DND-41 (cell line): ENCODE data around the gene RGS8.

Experiments
- ATAC-seq: fragments of 200-7000 bp; cut with Tn5 transposase; 3 replicates; pipeline ENCODE4 v1.9.1; 2021; ENCODE audit warnings: low read depth; ENCODE audit not compliant: insufficient read depth
- DNase-seq: peaks from one replicate; pipeline ENCODE4 v3.0.0-alpha.2; 2020
- H2AFZ ChIP-seq: 2 replicates; pipeline ENCODE4 v1.6.0; 2012; ENCODE audit warnings: low read depth, low read length
- H3K27ac ChIP-seq: 2 replicates; pipeline ENCODE4 v1.5.1; 2012; ENCODE audit warnings: low read length, inconsistent platforms
- H3K27me3 ChIP-seq: fragments of 200-600 bp; sonication (generic); 2 replicates; pipeline ENCODE4 v1.6.0; 2012; ENCODE audit warnings: low read length, mild to moderate bottlenecking, inconsistent platforms; ENCODE audit not compliant: insufficient read depth, poor library complexity
- H3K36me3 ChIP-seq: 2 replicates; pipeline ENCODE4 v1.5.1; 2012; ENCODE audit warnings: low read length, inconsistent platforms; ENCODE audit not compliant: insufficient read depth
- H3K4me1 ChIP-seq: 2 replicates; pipeline ENCODE4 v1.5.1; 2012; ENCODE audit warnings: mild to moderate bottlenecking, low read length; ENCODE audit not compliant: insufficient read depth
- H3K4me2 ChIP-seq: 2 replicates; pipeline ENCODE4 v1.6.0; 2012; ENCODE audit warnings: mild to moderate bottlenecking, moderate library complexity, low read length, inconsistent platforms; ENCODE audit not compliant: insufficient read depth
- H3K4me3 ChIP-seq, 2 experiments: fragments of 200-600 bp in 1 of 2; shearing (Covaris generic) in 1 of 2; 2 replicates each; pipeline ENCODE4 v1.5.1; 2012 to 2016; ENCODE audit warnings: inconsistent platforms in 2 of 2, low read length in 2 of 2, mild to moderate bottlenecking in 2 of 2, low read depth in 1 of 2, moderate library complexity in 1 of 2
- H3K79me2 ChIP-seq: 2 replicates; pipeline ENCODE4 v1.6.0; 2012; ENCODE audit warnings: low read length, inconsistent platforms; ENCODE audit not compliant: insufficient read depth
- H3K9ac ChIP-seq: 2 replicates; pipeline ENCODE4 v1.6.0; 2012; ENCODE audit warnings: low read depth, mild to moderate bottlenecking, inconsistent platforms, low read length, moderate library complexity
- H3K9me3 ChIP-seq: 2 replicates; pipeline ENCODE4 v1.5.1; 2012; ENCODE audit warnings: low read length, moderate library complexity, mild to moderate bottlenecking, inconsistent platforms; ENCODE audit not compliant: insufficient read depth, severe bottlenecking
- H4K20me1 ChIP-seq: 2 replicates; pipeline ENCODE4 v1.6.0; 2012; ENCODE audit warnings: low read length; ENCODE audit not compliant: insufficient read depth
- CTCF ChIP-seq: IDR thresholded peaks from 2 replicates; pipeline ENCODE4 v1.5.1; 2012; ENCODE audit warnings: borderline replicate concordance, low read length, moderate library complexity, mild to moderate bottlenecking; ENCODE audit not compliant: poor library complexity, severe bottlenecking; ENCODE audit errors: extremely low read depth
- EZH2 ChIP-seq: IDR thresholded peaks from 3 replicates; pipeline ENCODE4 v1.6.1; 2012; ENCODE audit warnings: borderline replicate concordance, low read depth, mild to moderate bottlenecking, moderate library complexity, low read length, inconsistent platforms; ENCODE audit not compliant: severe bottlenecking

RGS8 gene

GRCh38 chr1:182649041-182649440, 35.3 kb downstream of the RGS8 start:
- TF ChIP-seq CTCF (no peak), EZH2 (no peak)
- no peak for DNase-seq

GRCh38 chr1:182646739-182647138, 37.6 kb downstream of the RGS8 start:
- Histone ChIP-seq H3K9ac (no peak overlapping the region), H4K20me1 (no peaks in the 10 kb centered on the region), H3K36me3 (no peaks in the 10 kb centered on the region), H3K4me3 (no peak overlapping the region), H3K9me3 (no peaks in the 10 kb centered on the region), H2AFZ (no peak overlapping the region), H3K27me3 (no peaks in the 10 kb centered on the region), H3K79me2 (no peaks in the 10 kb centered on the region), H3K4me2 (no peak overlapping the region), H3K27ac (no peak overlapping the region), H3K4me1 (no peaks in the 10 kb centered on the region)
- TF ChIP-seq EZH2 (no peak), CTCF (no peak)
- DNase-seq (no peak), ATAC-seq (no peak)

More at GRCh38 chr1:182649041-182649440, 35.3 kb downstream of the RGS8 start:
- H3K9me3 ChIP-seq = no peaks in the 10 kb centered on the region
- H3K27me3 ChIP-seq = no peaks in the 10 kb centered on the region
- ATAC-seq = no peak
- no peak overlapping the region for H3K9ac ChIP-seq
- H2AFZ ChIP-seq = no peak overlapping the region
- H3K36me3 ChIP-seq = no peaks in the 10 kb centered on the region
- H4K20me1 ChIP-seq = no peaks in the 10 kb centered on the region
- no peak overlapping the region for H3K4me3 ChIP-seq
- no peaks in the 10 kb centered on the region for H3K4me1 ChIP-seq
- no peaks in the 10 kb centered on the region for H3K79me2 ChIP-seq
- H3K27ac ChIP-seq = no peak overlapping the region
- H3K4me2 ChIP-seq = no peak overlapping the region

GRCh38 chr1:182644886-182645285, 39.5 kb downstream of the RGS8 start:
- Histone ChIP-seq H3K79me2 (no peaks in the 10 kb centered on the region), H3K4me1 (no peaks in the 10 kb centered on the region), H3K4me3 (no peak overlapping the region), H3K4me2 (no peak overlapping the region), H3K9ac (no peak overlapping the region), H2AFZ (no peak overlapping the region), H3K36me3 (no peaks in the 10 kb centered on the region), H4K20me1 (no peaks in the 10 kb centered on the region), H3K9me3 (no peaks in the 10 kb centered on the region), H3K27ac (no peak overlapping the region), H3K27me3 (no peaks in the 10 kb centered on the region)
- ATAC-seq (no peak), DNase-seq (no peak)
- TF ChIP-seq EZH2 (no peak), CTCF (no peak)

- Histone ChIP-seq H3K4me1 (no peaks in the 10 kb centered on the region), H3K27me3 (no peaks in the 10 kb centered on the region), H2AFZ (no peak overlapping the region), H3K36me3 (no peaks in the 10 kb centered on the region), H3K79me2 (no peaks in the 10 kb centered on the region), H3K27ac (no peak overlapping the region), H3K4me3 (no peak overlapping the region), H3K9me3 (no peaks in the 10 kb centered on the region), H3K9ac (no peak overlapping the region), H4K20me1 (no peaks in the 10 kb centered on the region), H3K4me2 (no peak overlapping the region)
- DNase-seq (no peak), ATAC-seq (no peak)
- TF ChIP-seq EZH2 = no peak
- no peak for TF ChIP-seq CTCF
These were observed 40.7 kb downstream of the RGS8 start for GRCh38 chr1:182643699-182644098.
